Natural killer cell (primary cell): ENCODE data around the gene RWDD4. TPM values are rescaled to one million over a fixed set of nuclear protein-coding genes. Genes with fewer than 3 reads are reported as not detected.

Experiments used
- ATAC-seq, 3 donors: fragments of 150-1000 bp in 2 of 3; fragments of 200-7000 bp in 1 of 3; cut with Tn5 transposase; 1 replicate in 1 of 3; 2 replicates in 2 of 3; pipeline ENCODE4 v1.10.0; 2021; ENCODE audit warnings: mild to moderate bottlenecking in 2 of 3, moderate library complexity in 2 of 3
- DNase-seq, 2 donors: peaks; one replicate each; pipeline versions ENCODE4 v3.0.0 to v3.0.0-alpha.2; 2013 to 2021; ENCODE audit warnings: mixed read lengths in 1 of 2
- H3K27ac ChIP-seq: one replicate; pipeline ENCODE4 v1.5.1; 2013; ENCODE audit warnings: mild to moderate bottlenecking, low read length
- H3K27me3 ChIP-seq: one replicate; pipeline ENCODE4 v1.6.1; 2013; ENCODE audit warnings: low read length; ENCODE audit not compliant: control insufficient read depth, insufficient read depth
- H3K36me3 ChIP-seq: one replicate; pipeline ENCODE4 v1.6.1; 2013; ENCODE audit warnings: low read length; ENCODE audit not compliant: control insufficient read depth, insufficient read depth
- H3K4me1 ChIP-seq: one replicate; pipeline ENCODE4 v1.6.1; 2013; ENCODE audit warnings: low read length; ENCODE audit not compliant: control insufficient read depth, insufficient read depth
- H3K4me3 ChIP-seq: one replicate; pipeline ENCODE4 v1.5.1; 2013; ENCODE audit warnings: low read length
- H3K9me3 ChIP-seq: one replicate; pipeline ENCODE4 v1.6.1; 2013; ENCODE audit warnings: low read length; ENCODE audit not compliant: control insufficient read depth, insufficient read depth
- H3K27ac Mint-ChIP-seq, 2 donors: one replicate each; pipeline ENCODE4 v1.8.0; 2022; ENCODE audit warnings: mild to moderate bottlenecking in 2 of 2, mixed read lengths in 2 of 2, moderate library complexity in 1 of 2
- H3K27me3 Mint-ChIP-seq, 2 donors: one replicate each; pipeline ENCODE4 v1.8.0; 2022; ENCODE audit warnings: low read depth in 2 of 2, mixed read lengths in 2 of 2
- H3K36me3 Mint-ChIP-seq: one replicate; pipeline ENCODE4 v1.8.0; 2022; ENCODE audit warnings: mixed read lengths
- H3K4me1 Mint-ChIP-seq, 2 donors: one replicate each; pipeline ENCODE4 v1.8.0; 2022; ENCODE audit warnings: mixed read lengths in 2 of 2
- H3K4me3 Mint-ChIP-seq: one replicate; pipeline ENCODE4 v1.8.0; 2022; ENCODE audit warnings: mild to moderate bottlenecking, moderate library complexity, mixed read lengths
- H3K9me3 Mint-ChIP-seq, 2 donors: one replicate each; pipeline ENCODE4 v1.8.0; 2022; ENCODE audit warnings: mixed read lengths in 2 of 2
- CTCF ChIP-seq: fragments of 200-600 bp; IDR thresholded peaks from one replicate; pipeline ENCODE4 v1.8.0; 2022; ENCODE audit warnings: antibody characterized with exemption
- WGBS: methylation state at CpG from one replicate; pipeline ENCODE4 v1.1.7; 2013; ENCODE audit warnings: missing lambda C conversion rate; ENCODE audit not compliant: insufficient coverage; 5-methylcytosine and 5-hydroxymethylcytosine counted together
- intact Hi-C: fragments of 100-400 bp; cut with micrococcal nuclease; formaldehyde crosslinking; loops from one replicate; pipeline ENCODE4 v1.14.2; 2022
- total RNA-seq, 4 donors: library from RNA; stranded (reverse); fragments of 120-200 nt in 1 of 4; gene quantifications; one replicate each; pipeline versions ENCODE4 v1.2.3 to v1.2.4, GENCODE V29; 2013 to 2022

Gene RWDD4
- total RNA-seq, 3 donors from 2014 or later (not counting 1 experiment from before 2014, with no cell fraction given) = 14.3 to 20.7 (median 17.6) TPM

- Histone ChIP-seq H3K9me3 (no peaks in the 10 kb centered on the region), H3K36me3 (peaks cover 71% of the 10 kb centered on the region), H3K27me3 (no peaks in the 10 kb centered on the region), H3K27ac (no peak overlapping the region), H3K4me1 (no peaks in the 10 kb centered on the region), H3K4me3 (no peak overlapping the region)
- TF ChIP-seq CTCF = no peak
- ATAC-seq (no peak), DNase-seq (no peak)
- Mint-ChIP-seq H3K4me1 (peaks cover 0 to 15% of the 10 kb centered on the region in 2 donors), H3K36me3 (peaks cover 11% of the 10 kb centered on the region), H3K4me3 (no peak overlapping the region), H3K27me3 (no peaks in the 10 kb centered on the region), H3K9me3 (no peaks in the 10 kb centered on the region), H3K27ac (no peak overlapping the region)
- 76% methylated on average over 2 of the region's 2 CpGs for WGBS
- intact Hi-C loops = no loop called here
These were observed 27.5 kb upstream of the RWDD4 start for GRCh38 chr4:183686461-183686860.

GRCh38 chr4:183681119-183681518 is 22.1 kb upstream of the RWDD4 start:
- Mint-ChIP-seq H3K4me3 (no peak overlapping the region), H3K9me3 (no peaks in the 10 kb centered on the region), H3K36me3 (no peaks in the 10 kb centered on the region), H3K4me1 (no peaks in the 10 kb centered on the region), H3K27me3 (no peaks in the 10 kb centered on the region), H3K27ac (no peak overlapping the region)
- no peaks in the 10 kb centered on the region for H3K9me3 ChIP-seq
- H3K27me3 ChIP-seq = no peaks in the 10 kb centered on the region
- H3K4me3 ChIP-seq = no peak overlapping the region
- 100% methylated on average over 3 of the region's 4 CpGs for WGBS
- no peak for TF ChIP-seq CTCF
- no peak overlapping the region for H3K27ac ChIP-seq
- ATAC-seq = no peak
- no peaks in the 10 kb centered on the region for H3K4me1 ChIP-seq
- H3K36me3 ChIP-seq = peaks cover 73% of the 10 kb centered on the region
- DNase-seq = no peak
- intact Hi-C loops = no loop called here

- WGBS = 100% methylated on average over 4 of the region's 4 CpGs
These were observed 16.6 kb upstream of the RWDD4 start for GRCh38 chr4:183675625-183676024.

More at GRCh38 chr4:183675625-183676024, 16.6 kb upstream of the RWDD4 start:
- H3K4me3 ChIP-seq = no peak overlapping the region
- DNase-seq (no peak), ATAC-seq (no peak)
- Mint-ChIP-seq H3K4me1 (peaks cover 5 to 8% of the 10 kb centered on the region in 2 donors), H3K27me3 (no peaks in the 10 kb centered on the region), H3K9me3 (no peaks in the 10 kb centered on the region), H3K27ac (no peak overlapping the region), H3K36me3 (peaks cover 8% of the 10 kb centered on the region), H3K4me3 (no peak overlapping the region)
- no peak for TF ChIP-seq CTCF
- H3K27me3 ChIP-seq = no peaks in the 10 kb centered on the region
- H3K4me1 ChIP-seq = no peaks in the 10 kb centered on the region
- H3K27ac ChIP-seq = no peak overlapping the region
- H3K36me3 ChIP-seq = peaks cover 62% of the 10 kb centered on the region
- intact Hi-C loops = no loop called here
- no peaks in the 10 kb centered on the region for H3K9me3 ChIP-seq
